SK-N-SH (cell line): ENCODE data around the gene KIAA1549. TPM values are rescaled to one million over a fixed set of nuclear protein-coding genes. Genes with fewer than 3 reads are reported as not detected.
A peak's percentile ranks its signal among the peaks of the same experiment; 100 is the strongest.

Experiments
- CTCF ChIA-PET: fragments of 300-600, 350-600 bp; formaldehyde crosslinking; extraction: SDS; loops from one replicate; lab custom pipeline; 2021; lab: Yijun Ruan, JAX
- POLR2A ChIA-PET: fragments of 350-600 bp; sonication (Branson Sonifier 250); formaldehyde crosslinking; extraction: SDS; loops from one replicate; lab custom pipeline; 2020; ENCODE audit warnings: antibody characterized with exemption, inconsistent platforms; lab: Yijun Ruan, JAX
- DNase-seq: peaks from one replicate; pipeline ENCODE4 v3.0.0; 2012
- H2AFZ ChIP-seq: fragments of 200-600 bp; sonication (generic); 2 replicates; pipeline ENCODE4 v1.8.1; 2016; ENCODE audit warnings: antibody characterized with exemption, mild to moderate bottlenecking, low read depth
- H3F3A ChIP-seq: fragments of 200-600 bp; sonication (generic); replicated peaks from 2 replicates; pipeline ENCODE3; 2016; ENCODE audit warnings: antibody characterized with exemption, mild to moderate bottlenecking; ENCODE audit not compliant: insufficient read depth
- H3K27ac ChIP-seq, 2 experiments: fragments of 200-500 bp in 1 of 2; fragments of 200-600 bp in 1 of 2; sonication (Bioruptor generic) in 1 of 2; sonication (generic), shearing (Covaris generic) in 1 of 2; 2 replicates each; pipeline versions ENCODE4 v1.5.1 to v1.6.1; 2014 to 2016; ENCODE audit warnings: low read depth in 2 of 2, inconsistent platforms in 1 of 2, low read length in 1 of 2, mild to moderate bottlenecking in 1 of 2, mixed read lengths in 1 of 2
- H3K27me3 ChIP-seq: fragments of 200-600 bp; sonication (generic), shearing (Covaris generic); 2 replicates; pipeline ENCODE4 v1.6.1; 2016; ENCODE audit warnings: mixed run types; ENCODE audit not compliant: insufficient read depth
- H3K36me3 ChIP-seq, 2 experiments: fragments of 200-500 bp in 1 of 2; fragments of 200-600 bp in 1 of 2; sonication (Bioruptor generic) in 1 of 2; sonication (generic) in 1 of 2; replicated peaks in 1 of 2; 2 replicates each; pipeline versions ENCODE3 to v1.5.1; 2014 to 2016; ENCODE audit warnings: low read length in 1 of 2, mild to moderate bottlenecking in 1 of 2; ENCODE audit not compliant: insufficient read depth in 2 of 2, control insufficient read depth in 1 of 2
- H3K4me1 ChIP-seq, 2 experiments: fragments of 200-500 bp in 1 of 2; fragments of 200-600 bp in 1 of 2; sonication (Bioruptor generic) in 1 of 2; sonication (generic), shearing (Covaris generic) in 1 of 2; 2 replicates each; pipeline versions ENCODE4 v1.5.1 to v1.6.1; 2014 to 2016; ENCODE audit warnings: low read depth in 1 of 2, low read length in 1 of 2, mixed run types in 1 of 2; ENCODE audit not compliant: insufficient read depth in 2 of 2, control insufficient read depth in 1 of 2
- H3K4me2 ChIP-seq: fragments of 200-600 bp; sonication (generic), shearing (Covaris generic); 2 replicates; pipeline ENCODE4 v1.6.1; 2017; ENCODE audit warnings: mixed run types
- H3K4me3 ChIP-seq, 2 experiments: fragments of 200-500 bp in 1 of 2; fragments of 200-600 bp in 1 of 2; sonication (Bioruptor generic) in 1 of 2; sonication (generic), shearing (Covaris generic) in 1 of 2; 2 replicates each; pipeline versions ENCODE4 v1.5.1 to v1.8.1; 2014 to 2016; ENCODE audit warnings: low read depth in 2 of 2, inconsistent platforms in 1 of 2, low read length in 1 of 2, mild to moderate bottlenecking in 1 of 2, mixed read lengths in 1 of 2, moderate library complexity in 1 of 2
- H3K79me2 ChIP-seq: fragments of 200-600 bp; sonication (generic); 2 replicates; pipeline ENCODE4 v1.8.1; 2017; ENCODE audit warnings: mild to moderate bottlenecking; ENCODE audit not compliant: insufficient read depth
- H3K9ac ChIP-seq: fragments of 200-600 bp; sonication (generic); 2 replicates; pipeline ENCODE4 v1.6.1; 2017; ENCODE audit warnings: mixed run types
- H3K9me2 ChIP-seq: fragments of 200-600 bp; sonication (generic); 2 replicates; pipeline ENCODE4 v1.6.1; 2017; ENCODE audit warnings: mixed run types
- H3K9me3 ChIP-seq: fragments of 200-600 bp; sonication (generic); 2 replicates; pipeline ENCODE4 v1.6.1; 2017; ENCODE audit warnings: mixed run types, mild to moderate bottlenecking, moderate library complexity
- H4K20me1 ChIP-seq: fragments of 200-600 bp; sonication (generic); 2 replicates; pipeline ENCODE4 v1.6.1; 2017; ENCODE audit warnings: mild to moderate bottlenecking, mixed run types; ENCODE audit not compliant: insufficient read depth
- CTCF ChIP-seq: fragments of 200-600 bp; sonication (generic); IDR thresholded peaks from 2 replicates; pipeline ENCODE4 v1.6.1; 2017; ENCODE audit warnings: antibody characterized with exemption, mild to moderate bottlenecking, moderate library complexity
- ELF1 ChIP-seq: IDR thresholded peaks from 2 replicates; pipeline ENCODE4 v1.4.0; 2012
- EP300 ChIP-seq, 2 experiments: IDR thresholded peaks; 2 replicates each; pipeline versions ENCODE4 v1.4.0 to v1.6.1; 2012; ENCODE audit warnings: borderline replicate concordance in 1 of 2, low read depth in 1 of 2, low read length in 1 of 2
- FOSL2 ChIP-seq: IDR thresholded peaks from 2 replicates; pipeline ENCODE4 v1.4.0; 2012; ENCODE audit warnings: low read depth, mild to moderate bottlenecking, moderate library complexity, borderline replicate concordance
- FOXJ3 ChIP-seq: sonication (generic); formaldehyde crosslinking; IDR thresholded peaks from 2 replicates; pipeline ENCODE4 v1.5.1; 2020; ENCODE audit warnings: mild to moderate bottlenecking, missing genetic modification reagents
- FOXM1 ChIP-seq: IDR thresholded peaks from 2 replicates; pipeline ENCODE4 v1.4.0; 2012; ENCODE audit warnings: low read depth, mild to moderate bottlenecking
- GABPA ChIP-seq: IDR thresholded peaks from 2 replicates; pipeline ENCODE4 v1.4.0; 2012; ENCODE audit warnings: low read depth, mild to moderate bottlenecking
- IRF3 ChIP-seq: fragments of 150-350 bp; IDR thresholded peaks from 2 replicates; pipeline ENCODE4 v1.6.1; 2016; ENCODE audit warnings: mild to moderate bottlenecking, low read depth, low read length
- JUND ChIP-seq: IDR thresholded peaks from 2 replicates; pipeline ENCODE4 v1.4.0; 2012
- MEF2A ChIP-seq: IDR thresholded peaks from 2 replicates; pipeline ENCODE4 v1.4.0; 2012; ENCODE audit warnings: low read depth, borderline replicate concordance
- MXI1 ChIP-seq: IDR thresholded peaks from 2 replicates; pipeline ENCODE4 v1.6.1; 2012; ENCODE audit warnings: mild to moderate bottlenecking, low read depth, low read length, improper control_type of control experiment
- NFIC ChIP-seq: IDR thresholded peaks from 2 replicates; pipeline ENCODE4 v1.4.0; 2012; ENCODE audit warnings: borderline replicate concordance
- POLR2AphosphoS5 ChIP-seq: IDR thresholded peaks from 2 replicates; pipeline ENCODE4 v1.6.1; 2012; ENCODE audit warnings: low read depth, low read length
- RAD21 ChIP-seq: IDR thresholded peaks from 2 replicates; pipeline ENCODE4 v1.6.1; 2012; ENCODE audit warnings: mild to moderate bottlenecking, low read length
- RCOR1 ChIP-seq: fragments of 150-350 bp; IDR thresholded peaks from 2 replicates; pipeline ENCODE4 v1.6.1; 2017; ENCODE audit warnings: antibody characterized with exemption, low read length
- RFX5 ChIP-seq: IDR thresholded peaks from 2 replicates; pipeline ENCODE4 v1.6.1; 2012; ENCODE audit warnings: mild to moderate bottlenecking, improper control_type of control experiment, low read length
- TAF1 ChIP-seq: IDR thresholded peaks from 2 replicates; pipeline ENCODE4 v1.6.1; 2012; ENCODE audit warnings: low read depth, mild to moderate bottlenecking, low read length, moderate library complexity, borderline replicate concordance
- TCF12 ChIP-seq: IDR thresholded peaks from 2 replicates; pipeline ENCODE4 v1.4.0; 2012
- TEAD4 ChIP-seq: IDR thresholded peaks from 2 replicates; pipeline ENCODE4 v1.4.0; 2012; ENCODE audit warnings: mild to moderate bottlenecking, borderline replicate concordance; ENCODE audit not compliant: insufficient read depth
- USF1 ChIP-seq: IDR thresholded peaks from 2 replicates; pipeline ENCODE4 v1.4.0; 2012; ENCODE audit warnings: low read depth, borderline replicate concordance
- USF2 ChIP-seq: fragments of 150-350 bp; IDR thresholded peaks from 2 replicates; pipeline ENCODE4 v1.6.1; 2017; ENCODE audit warnings: antibody characterized with exemption, low read length, low read depth, borderline replicate concordance
- YY1 ChIP-seq: IDR thresholded peaks from 2 replicates; pipeline ENCODE4 v1.4.0; 2012; ENCODE audit warnings: low read depth, mild to moderate bottlenecking
- ZBTB33 ChIP-seq: IDR thresholded peaks from 2 replicates; pipeline ENCODE4 v1.4.0; 2012; ENCODE audit warnings: low read depth, borderline replicate concordance
- WGBS: methylation state at CpG from one replicate; pipeline ENCODE4 v1.1.6; 2017; ENCODE audit warnings: low lambda C conversion rate; 5-methylcytosine and 5-hydroxymethylcytosine counted together
- polyA plus RNA-seq, 3 experiments: library from polyadenylated mRNA; depleted of rRNA; stranded (reverse); fragments of >200 nt; gene quantifications; 2 replicates each; pipeline ENCODE4 v1.2.3, GENCODE V29; 2012

KIAA1549 gene
- polyA plus RNA-seq, 1 of the 3 experiments (the other 2 are of a cell fraction): 3.6 TPM

- TF ChIP-seq RFX5 (no peak), TAF1 (0 out of 2 replicates have a peak, but pooled peaks have one; percentile 58), TCF12 (peak; percentile 96), FOXM1 (0 out of 2 replicates have a peak, but pooled peaks have one; percentile 27), GABPA (no peak)
These were observed 89.8 kb downstream of the KIAA1549 start (continued) for GRCh38 chr7:138891446-138891810.

- H3K27ac ChIP-seq: peak overlapping the region; percentile 75 to 95
- 45% methylated on average over 20 of the region's 21 CpGs for WGBS
- peaks cover 15 to 29% of the 10 kb centered on the region in 2 experiments for H3K36me3 ChIP-seq
- no peaks in the 10 kb centered on the region for H3K9me3 ChIP-seq
- H3K27me3 ChIP-seq: no peaks in the 10 kb centered on the region
- POLR2A ChIA-PET: interaction anchor here (0.9 to 1.2 kb wide), 3 partner anchors 85 to 90 kb away, joined by 3 read pairs; no protein-coding TSS in a partner anchor
- H3K9ac ChIP-seq: no peak overlapping the region
- CTCF ChIA-PET: interaction anchor here (1.0 to 3.4 kb wide), 14 partner anchors 10 to 184 kb away, joined by 3 to 21 read pairs (median 4); partner anchors contain the start of gene KIAA1549
- no peaks in the 10 kb centered on the region for H4K20me1 ChIP-seq
- H3K9me2 ChIP-seq: no peaks in the 10 kb centered on the region
- H3K4me1 ChIP-seq: peaks cover 26 to 49% of the 10 kb centered on the region in 2 experiments
- H3K4me3 ChIP-seq: peak overlapping the region; percentile 5 to 28; a peak in 2 of 4 replicates
- DNase-seq: peak; percentile 67
- peaks cover 8% of the 10 kb centered on the region for H3F3A ChIP-seq
- H3K4me2 ChIP-seq: peak overlapping the region; percentile 73
- H3K79me2 ChIP-seq: no peaks in the 10 kb centered on the region
- H2AFZ ChIP-seq: no peak overlapping the region; the same call in 1 of the 2 replicates
- TF ChIP-seq ELF1: no peak
- no peak for TF ChIP-seq ZBTB33
- TF ChIP-seq FOXJ3: 0 out of 2 replicates have a peak, but pooled peaks have one; percentile 14
- no peak for TF ChIP-seq GABPA
- TF ChIP-seq RAD21: peak; percentile 5; the same call in 1 of the 2 replicates
- TF ChIP-seq YY1: no peak
- no peak for TF ChIP-seq IRF3
- TF ChIP-seq TEAD4: peak; percentile 62; the same call in 1 of the 2 replicates
- no peak for TF ChIP-seq TAF1
- TF ChIP-seq USF2: no peak
- peak; percentile 55; the same call in 1 of the 2 replicates for TF ChIP-seq RCOR1
- no peak; the same call in 1 of the 2 replicates for TF ChIP-seq MXI1
- TF ChIP-seq NFIC: peak; percentile 84
- TF ChIP-seq CTCF: no peak
- peak; percentile 40 for TF ChIP-seq TCF12
- no peak for TF ChIP-seq MEF2A
- peak in 1 of 2 experiments; percentile 51; a peak in 1 of 4 replicates for TF ChIP-seq EP300 (IDR thresholded peaks at IDR 0.05; ENCODE audit: borderline replicate concordance in 1 of 2, low read depth in 1 of 2, low read length in 1 of 2)
- no peak for TF ChIP-seq RFX5
- no peak for TF ChIP-seq POLR2AphosphoS5
- no peak for TF ChIP-seq FOSL2
- no peak for TF ChIP-seq USF1
- TF ChIP-seq JUND: no peak; the same call in 1 of the 2 replicates
- no peak for TF ChIP-seq FOXM1
These were observed 90.4 kb downstream of the KIAA1549 start for GRCh38 chr7:138890499-138891445.
